Neuronal stem cell (in vitro differentiated cells): ENCODE results near the gene TMED8.
A peak's percentile ranks its signal among the peaks of the same experiment; 100 is the strongest.

Experiments
- DNase-seq: peaks from one replicate; pipeline ENCODE4 v3.0.0-alpha.2; 2013; ENCODE audit warnings: low spot score
- H2AFZ ChIP-seq: one replicate; pipeline ENCODE4 v1.6.1; 2013; ENCODE audit warnings: mild to moderate bottlenecking, low read length, inconsistent platforms
- H2AK5ac ChIP-seq: 2 replicates; pipeline ENCODE4 v1.6.1; 2013; ENCODE audit warnings: low read depth, mild to moderate bottlenecking, inconsistent platforms, low read length, moderate library complexity, mixed read lengths
- H2BK120ac ChIP-seq: 2 replicates; pipeline ENCODE4 v1.6.1; 2013; ENCODE audit warnings: low read depth, mild to moderate bottlenecking, inconsistent platforms, low read length, moderate library complexity, mixed read lengths
- H2BK12ac ChIP-seq: one replicate; pipeline ENCODE4 v1.6.1; 2013; ENCODE audit warnings: low read length, inconsistent platforms
- H2BK15ac ChIP-seq: 2 replicates; pipeline ENCODE4 v1.6.1; 2013; ENCODE audit warnings: mild to moderate bottlenecking, low read length, inconsistent platforms, mixed read lengths
- H2BK5ac ChIP-seq: one replicate; pipeline ENCODE4 v1.6.1; 2013; ENCODE audit warnings: inconsistent platforms, mild to moderate bottlenecking, low read length, moderate library complexity
- H3K14ac ChIP-seq: one replicate; pipeline ENCODE4 v1.6.1; 2013; ENCODE audit warnings: low read length, inconsistent platforms
- H3K18ac ChIP-seq: 2 replicates; pipeline ENCODE4 v1.6.1; 2013; ENCODE audit warnings: low read length, inconsistent platforms
- H3K23ac ChIP-seq: 2 replicates; pipeline ENCODE4 v1.6.1; 2013; ENCODE audit warnings: low read depth, mild to moderate bottlenecking, mixed read lengths, low read length, inconsistent platforms; ENCODE audit not compliant: poor library complexity
- H3K27ac ChIP-seq: replicated peaks from 3 replicates; pipeline ENCODE4 v1.5.1; 2013; ENCODE audit warnings: low read length, inconsistent platforms
- H3K27me3 ChIP-seq, 3 experiments: 2 replicates each; pipeline ENCODE4 v1.6.1; 2013; ENCODE audit warnings: low read length in 3 of 3, mild to moderate bottlenecking in 2 of 3, inconsistent platforms in 1 of 3, low read depth in 1 of 3, mixed read lengths in 1 of 3, moderate library complexity in 1 of 3; ENCODE audit not compliant: control insufficient read depth in 3 of 3, insufficient read depth in 3 of 3
- H3K36me3 ChIP-seq, 2 donors: replicated peaks in 1 of 2; 2 replicates each; pipeline ENCODE4 v1.6.1; 2013; ENCODE audit warnings: low read length in 2 of 2; ENCODE audit not compliant: control insufficient read depth in 2 of 2, insufficient read depth in 2 of 2
- H3K4ac ChIP-seq: 2 replicates; pipeline ENCODE4 v1.6.1; 2013; ENCODE audit warnings: inconsistent platforms, mild to moderate bottlenecking, low read length, moderate library complexity
- H3K4me1 ChIP-seq, 2 donors: 1 replicate in 1 of 2; 2 replicates in 1 of 2; pipeline ENCODE4 v1.6.1; 2013; ENCODE audit warnings: low read length in 2 of 2, low read depth in 1 of 2; ENCODE audit not compliant: control insufficient read depth in 2 of 2, insufficient read depth in 1 of 2
- H3K4me2 ChIP-seq: one replicate; pipeline ENCODE4 v1.6.1; 2013; ENCODE audit warnings: mild to moderate bottlenecking, low read length, inconsistent platforms; ENCODE audit not compliant: insufficient read depth, poor library complexity, severe bottlenecking
- H3K4me3 ChIP-seq, 2 donors: 2 replicates each; pipeline ENCODE4 v1.5.1; 2013; ENCODE audit warnings: low read length in 2 of 2, mild to moderate bottlenecking in 2 of 2, inconsistent platforms in 1 of 2, moderate library complexity in 1 of 2
- H3K79me1 ChIP-seq: one replicate; pipeline ENCODE4 v1.6.1; 2013; ENCODE audit warnings: low read depth, mild to moderate bottlenecking, inconsistent platforms, low read length, moderate library complexity
- H3K9ac ChIP-seq: one replicate; pipeline ENCODE4 v1.6.1; 2013; ENCODE audit warnings: mild to moderate bottlenecking, low read depth, low read length, inconsistent platforms; ENCODE audit not compliant: poor library complexity
- H3K9me3 ChIP-seq, 2 donors: replicated peaks in 1 of 2; 2 replicates each; pipeline versions ENCODE3 to v1.6.1; 2013; ENCODE audit warnings: low read length in 2 of 2, mild to moderate bottlenecking in 2 of 2, inconsistent platforms in 1 of 2, low read depth in 1 of 2, mixed read lengths in 1 of 2, moderate library complexity in 1 of 2; ENCODE audit not compliant: control insufficient read depth in 2 of 2, insufficient read depth in 1 of 2
- H4K8ac ChIP-seq: one replicate; pipeline ENCODE4 v1.6.1; 2013; ENCODE audit warnings: low read depth, mild to moderate bottlenecking, inconsistent platforms, low read length, moderate library complexity
- H4K91ac ChIP-seq: one replicate; pipeline ENCODE4 v1.6.1; 2013; ENCODE audit warnings: low read length, low read depth, mild to moderate bottlenecking, inconsistent platforms; ENCODE audit not compliant: poor library complexity
- WGBS, 2 donors: extraction: QIAGEN DNeasy Blood & Tissue Kit; methylation state at CpG; one replicate each; pipeline ENCODE4 v1.1.7; 2013; ENCODE audit warnings: missing lambda C conversion rate in 2 of 2, mixed read lengths in 1 of 2; ENCODE audit not compliant: insufficient read length in 2 of 2, insufficient replicate concordance in 1 of 2; ENCODE audit errors: extremely low coverage in 2 of 2; 5-methylcytosine and 5-hydroxymethylcytosine counted together

TMED8 gene

GRCh38 chr14:77318006-77318553, 58.8 kb downstream of the TMED8 start:
- H3K9ac ChIP-seq, result no peak overlapping the region
- no peak overlapping the region for H3K14ac ChIP-seq
- H3K4me3 ChIP-seq, result no peak overlapping the region
- H3K27ac ChIP-seq, result no peak overlapping the region
- H3K4me1 ChIP-seq, result peaks cover 21 to 26% of the 10 kb centered on the region in 2 donors
- H2BK12ac ChIP-seq, result no peak overlapping the region
- no CpG with 5 or more reads among the region's 5 CpGs for WGBS, 2 donors
- H2AK5ac ChIP-seq, result no peak overlapping the region
- peaks cover 5% of the 10 kb centered on the region for H3K79me1 ChIP-seq
- H3K4me2 ChIP-seq, result no peak overlapping the region
- no peak for DNase-seq
- no peak overlapping the region for H2BK5ac ChIP-seq
- no peak overlapping the region for H4K91ac ChIP-seq
- peaks cover 0 to 2% of the 10 kb centered on the region in 2 donors for H3K9me3 ChIP-seq
- H3K23ac ChIP-seq, result no peak overlapping the region
- H3K18ac ChIP-seq, result no peak overlapping the region
- H2AFZ ChIP-seq, result no peak overlapping the region
- no peaks in the 10 kb centered on the region for H3K27me3 ChIP-seq
- H4K8ac ChIP-seq, result no peak overlapping the region
- H3K4ac ChIP-seq, result no peak overlapping the region
- no peak overlapping the region for H2BK15ac ChIP-seq
- H3K36me3 ChIP-seq, result no peaks in the 10 kb centered on the region
- no peak overlapping the region for H2BK120ac ChIP-seq

GRCh38 chr14:77316872-77317301, 60.0 kb downstream of the TMED8 start:
- Histone ChIP-seq H2AK5ac (peak overlapping the region; percentile 35), H2BK12ac (no peak overlapping the region), H2BK5ac (no peak overlapping the region), H3K18ac (no peak overlapping the region), H4K8ac (no peak overlapping the region), H2BK15ac (no peak overlapping the region), H3K23ac (no peak overlapping the region), H2AFZ (no peak overlapping the region), H3K27me3 (no peaks in the 10 kb centered on the region), H3K9me3 (peaks cover 0 to 2% of the 10 kb centered on the region in 2 donors), H4K91ac (no peak overlapping the region), H3K4ac (no peak overlapping the region), H2BK120ac (no peak overlapping the region), H3K79me1 (peaks cover 5% of the 10 kb centered on the region), H3K27ac (no peak overlapping the region), H3K14ac (no peak overlapping the region), H3K4me1 (peaks cover 13 to 21% of the 10 kb centered on the region in 2 donors), H3K4me2 (no peak overlapping the region), H3K9ac (no peak overlapping the region), H3K4me3 (peak overlapping the region in 1 of 2 donors; percentile 10), H3K36me3 (no peaks in the 10 kb centered on the region)
- no peak for DNase-seq
- WGBS, 2 donors, result no CpG with 5 or more reads among the region's 5 CpGs

GRCh38 chr14:77316195-77316505, 60.7 kb downstream of the TMED8 start:
- no CpG with 5 or more reads among the region's 1 CpG for WGBS, 2 donors
- H3K4me1 ChIP-seq, result peaks cover 12 to 20% of the 10 kb centered on the region in 2 donors
- H4K8ac ChIP-seq, result no peak overlapping the region
- H3K27ac ChIP-seq, result no peak overlapping the region
- peaks cover 0 to 2% of the 10 kb centered on the region in 2 donors for H3K9me3 ChIP-seq
- no peak overlapping the region for H2BK12ac ChIP-seq
- peaks cover 0 to 6% of the 10 kb centered on the region in 2 donors for H3K36me3 ChIP-seq
- H2BK120ac ChIP-seq, result no peak overlapping the region
- no peaks in the 10 kb centered on the region for H3K27me3 ChIP-seq
- no peak overlapping the region for H2BK5ac ChIP-seq
- H3K4me2 ChIP-seq, result no peak overlapping the region
- no peak overlapping the region for H2BK15ac ChIP-seq
- H3K14ac ChIP-seq, result no peak overlapping the region
- no peak overlapping the region for H3K4me3 ChIP-seq
- DNase-seq, result no peak
- H3K23ac ChIP-seq, result no peak overlapping the region
- H2AK5ac ChIP-seq, result no peak overlapping the region
- H3K79me1 ChIP-seq, result peaks cover 5% of the 10 kb centered on the region
- H3K9ac ChIP-seq, result no peak overlapping the region
- H3K18ac ChIP-seq, result no peak overlapping the region
- no peak overlapping the region for H3K4ac ChIP-seq
- no peak overlapping the region for H4K91ac ChIP-seq
- H2AFZ ChIP-seq, result no peak overlapping the region

GRCh38 chr14:77314539-77315457, 62.1 kb downstream of the TMED8 start:
- H2BK120ac ChIP-seq, result no peak overlapping the region
- H3K9me3 ChIP-seq, result peaks cover 0 to 2% of the 10 kb centered on the region in 2 donors
- WGBS, 2 donors, result no CpG with 5 or more reads among the region's 10 CpGs
- H4K8ac ChIP-seq, result no peak overlapping the region
- no peak overlapping the region for H2AFZ ChIP-seq
- H3K23ac ChIP-seq, result no peak overlapping the region
- no peak overlapping the region for H4K91ac ChIP-seq
- no peak overlapping the region for H3K14ac ChIP-seq
- no peak overlapping the region for H2BK12ac ChIP-seq
- H3K27me3 ChIP-seq, result no peaks in the 10 kb centered on the region
- H3K4me3 ChIP-seq, result peak overlapping the region in 1 of 2 donors; percentile 13
- peaks cover 0 to 12% of the 10 kb centered on the region in 2 donors for H3K36me3 ChIP-seq
- peak overlapping the region; percentile 24 for H2AK5ac ChIP-seq
- peaks cover 11 to 17% of the 10 kb centered on the region in 2 donors for H3K4me1 ChIP-seq
- no peak overlapping the region for H3K9ac ChIP-seq
- H2BK15ac ChIP-seq, result no peak overlapping the region
- no peak overlapping the region for H2BK5ac ChIP-seq
- no peak for DNase-seq
- H3K18ac ChIP-seq, result no peak overlapping the region
- peaks cover 5% of the 10 kb centered on the region for H3K79me1 ChIP-seq
- H3K4me2 ChIP-seq, result peak overlapping the region; percentile 18
- H3K4ac ChIP-seq, result no peak overlapping the region
- peak overlapping the region; percentile 23 for H3K27ac ChIP-seq
